IMR-90 (cell line): ENCODE measurements around the gene TMEM117. TPM values are rescaled to one million over a fixed set of nuclear protein-coding genes. Genes with fewer than 3 reads are reported as not detected.

Experiments used
- ATAC-seq: fragments of 200-7000 bp; cut with Tn5 transposase; 2 replicates; pipeline ENCODE4 v1.9.1; 2020; ENCODE audit warnings: low read depth, mild to moderate bottlenecking, moderate library complexity
- BruUV-seq: library from RNA; stranded (reverse); fragments of 400-500 nt; replicated peaks from 2 replicates; lab custom pipeline; 2021; lab: Mats Ljungman, UMichigan
- CTCF ChIA-PET: fragments of 300-600 bp; formaldehyde crosslinking; extraction: SDS; loops from one replicate; lab custom pipeline; 2021; ENCODE audit warnings: antibody characterized with exemption; lab: Yijun Ruan, JAX
- POLR2A ChIA-PET: fragments of 300-600 bp; sonication (Branson Sonifier 250); formaldehyde crosslinking; loops from one replicate; lab custom pipeline; 2022; ENCODE audit warnings: antibody characterized with exemption; ENCODE audit not compliant: unreplicated experiment; lab: Charles Lee
- DNase-seq: peaks from one replicate; pipeline ENCODE4 v3.0.0; 2013
- H2AFZ ChIP-seq: replicated peaks from 2 replicates; pipeline ENCODE3; 2013; ENCODE audit warnings: low read length, mild to moderate bottlenecking; ENCODE audit not compliant: poor library complexity
- H2AK5ac ChIP-seq: 2 replicates; pipeline ENCODE4 v1.6.1; 2013; ENCODE audit warnings: low read depth, low read length, inconsistent platforms
- H2AK9ac ChIP-seq: replicated peaks from 2 replicates; pipeline ENCODE3; 2013; ENCODE audit warnings: mild to moderate bottlenecking, low read depth, low read length, moderate library complexity; ENCODE audit not compliant: poor library complexity
- H2BK120ac ChIP-seq: 2 replicates; pipeline ENCODE4 v1.6.1; 2013; ENCODE audit warnings: low read depth, low read length, inconsistent platforms
- H2BK15ac ChIP-seq: 3 replicates; pipeline ENCODE4 v1.6.1; 2013; ENCODE audit warnings: low read depth, low read length, inconsistent platforms
- H2BK20ac ChIP-seq: 2 replicates; pipeline ENCODE4 v1.6.1; 2013; ENCODE audit warnings: low read depth, mild to moderate bottlenecking, inconsistent platforms, low read length, moderate library complexity
- H2BK5ac ChIP-seq: 2 replicates; pipeline ENCODE4 v1.6.1; 2013; ENCODE audit warnings: mild to moderate bottlenecking, low read depth, low read length, inconsistent platforms; ENCODE audit not compliant: poor library complexity, severe bottlenecking
- H3K14ac ChIP-seq: replicated peaks from 2 replicates; pipeline ENCODE4 v1.6.1; 2013; ENCODE audit warnings: low read depth, low read length, inconsistent platforms
- H3K18ac ChIP-seq: 2 replicates; pipeline ENCODE4 v1.6.1; 2013; ENCODE audit warnings: low read depth, low read length, control low read depth
- H3K23ac ChIP-seq: 2 replicates; pipeline ENCODE4 v1.6.1; 2013; ENCODE audit warnings: low read depth, low read length, inconsistent platforms
- H3K27ac ChIP-seq: 2 replicates; pipeline ENCODE4 v1.5.1; 2013; ENCODE audit warnings: mild to moderate bottlenecking, control low read depth, low read length; ENCODE audit not compliant: insufficient read depth
- H3K27me3 ChIP-seq: 2 replicates; pipeline ENCODE4 v1.6.1; 2013; ENCODE audit warnings: low read length; ENCODE audit not compliant: control insufficient read depth, insufficient read depth
- H3K36me3 ChIP-seq: 2 replicates; pipeline ENCODE4 v1.6.1; 2013; ENCODE audit warnings: low read length, mixed read lengths; ENCODE audit not compliant: control insufficient read depth, insufficient read depth
- H3K4ac ChIP-seq: 2 replicates; pipeline ENCODE4 v1.6.1; 2013; ENCODE audit warnings: low read depth, low read length, inconsistent platforms
- H3K4me1 ChIP-seq: 2 replicates; pipeline ENCODE4 v1.6.1; 2013; ENCODE audit warnings: low read length, mixed read lengths; ENCODE audit not compliant: control insufficient read depth, insufficient read depth
- H3K4me2 ChIP-seq: 2 replicates; pipeline ENCODE4 v1.6.1; 2013; ENCODE audit warnings: low read depth, mild to moderate bottlenecking, control low read depth, low read length, moderate library complexity
- H3K4me3 ChIP-seq: 2 replicates; pipeline ENCODE4 v1.5.1; 2013; ENCODE audit warnings: low read depth, mild to moderate bottlenecking, control low read depth, low read length, moderate library complexity; ENCODE audit not compliant: insufficient read depth
- H3K56ac ChIP-seq: 2 replicates; pipeline ENCODE4 v1.6.1; 2013; ENCODE audit warnings: low read length, inconsistent platforms; ENCODE audit not compliant: insufficient read depth; ENCODE audit errors: extremely low read depth
- H3K79me1 ChIP-seq, 2 experiments: 2 replicates each; pipeline ENCODE4 v1.6.1; 2013; ENCODE audit warnings: low read length in 2 of 2, inconsistent platforms in 1 of 2, low read depth in 1 of 2
- H3K9ac ChIP-seq: 2 replicates; pipeline ENCODE4 v1.6.1; 2013; ENCODE audit warnings: low read depth, low read length, control low read depth
- H3K9me1 ChIP-seq: 2 replicates; pipeline ENCODE4 v1.6.1; 2013; ENCODE audit warnings: low read length, inconsistent platforms; ENCODE audit not compliant: insufficient read depth
- H3K9me3 ChIP-seq: 2 replicates; pipeline ENCODE4 v1.6.1; 2013; ENCODE audit warnings: low read length; ENCODE audit not compliant: control insufficient read depth, insufficient read depth
- H4K20me1 ChIP-seq: 2 replicates; pipeline ENCODE4 v1.6.1; 2013; ENCODE audit warnings: low read length, inconsistent platforms; ENCODE audit not compliant: insufficient read depth
- H4K5ac ChIP-seq: 2 replicates; pipeline ENCODE4 v1.6.1; 2013; ENCODE audit warnings: mild to moderate bottlenecking, low read depth, low read length, control low read depth
- H4K8ac ChIP-seq, 2 experiments: 2 replicates each; pipeline ENCODE4 v1.6.1; 2013; ENCODE audit warnings: low read depth in 2 of 2, low read length in 2 of 2, control low read depth in 1 of 2, inconsistent platforms in 1 of 2
- H4K91ac ChIP-seq: 2 replicates; pipeline ENCODE4 v1.6.1; 2013; ENCODE audit warnings: low read depth, low read length, inconsistent platforms; ENCODE audit not compliant: insufficient read depth
- CEBPB ChIP-seq: IDR thresholded peaks from 2 replicates; pipeline ENCODE4 v1.6.1; 2012; ENCODE audit warnings: low read depth, low read length, improper control_type of control experiment
- ELK1 ChIP-seq: fragments of 150-350 bp; IDR thresholded peaks from 2 replicates; pipeline ENCODE4 v1.6.1; 2016; ENCODE audit warnings: low read depth, mild to moderate bottlenecking, low read length, moderate library complexity, borderline replicate concordance
- MAZ ChIP-seq: IDR thresholded peaks from 2 replicates; pipeline ENCODE4 v1.6.1; 2012; ENCODE audit warnings: low read depth, mild to moderate bottlenecking, low read length, improper control_type of control experiment, moderate library complexity, borderline replicate concordance
- NFE2L2 ChIP-seq: fragments of 150-350 bp; IDR thresholded peaks from 2 replicates; pipeline ENCODE4 v1.6.1; 2016; ENCODE audit warnings: low read depth, mild to moderate bottlenecking, low read length
- POLR2A ChIP-seq: IDR thresholded peaks from 2 replicates; pipeline ENCODE4 v1.6.1; 2012; ENCODE audit warnings: mild to moderate bottlenecking, low read depth, low read length
- RAD21 ChIP-seq: IDR thresholded peaks from 2 replicates; pipeline ENCODE4 v1.6.1; 2012; ENCODE audit warnings: low read length, improper control_type of control experiment
- RCOR1 ChIP-seq: IDR thresholded peaks from 2 replicates; pipeline ENCODE4 v1.6.1; 2012; ENCODE audit warnings: mild to moderate bottlenecking, low read length, improper control_type of control experiment; ENCODE audit not compliant: insufficient replicate concordance
- RFX5 ChIP-seq: IDR thresholded peaks from 2 replicates; pipeline ENCODE4 v1.8.0; 2012; ENCODE audit warnings: low read depth, mild to moderate bottlenecking, low read length, moderate library complexity
- SMC3 ChIP-seq: fragments of 150-350 bp; IDR thresholded peaks from 2 replicates; pipeline ENCODE4 v1.6.1; 2016; ENCODE audit warnings: low read depth, mild to moderate bottlenecking, antibody characterized with exemption, low read length, moderate library complexity
- WGBS, 2 experiments: methylation state at CpG; one replicate each; pipeline versions ENCODE4 v1.1.5 to v1.1.7; 2013; ENCODE audit warnings: missing lambda C conversion rate in 2 of 2; ENCODE audit not compliant: insufficient read length in 1 of 2; ENCODE audit errors: extremely low coverage in 2 of 2; 5-methylcytosine and 5-hydroxymethylcytosine counted together
- dilution Hi-C: fragments of 300-500 bp; cut with HindIII; formaldehyde crosslinking; loops from one replicate; pipeline ENCODE4 v1.14.3; 2018; ENCODE audit warnings: low sequenced_read_pairs; ENCODE audit not compliant: unreplicated experiment
- in situ Hi-C: fragments of 300-500 bp; cut with MboI; formaldehyde crosslinking; loops from 3 replicates; pipeline ENCODE4 v1.14.3; 2019; ENCODE audit warnings: low sequenced_read_pairs, inconsistent platforms, mixed read lengths
- intact Hi-C: fragments of 100-400 bp; cut with micrococcal nuclease; formaldehyde crosslinking; loops from 2 replicates; pipeline ENCODE4 v1.10.0; 2022
- polyA plus RNA-seq, 3 experiments: library from polyadenylated mRNA; depleted of rRNA; stranded (reverse); fragments of >200 nt; gene quantifications; 2 replicates each; pipeline ENCODE4 v1.2.3, GENCODE V29; 2012; ENCODE audit warnings: low replicate concordance in 1 of 3
- total RNA-seq: library from RNA; depleted of rRNA; stranded (reverse); fragments of >200 nt; gene quantifications from 2 replicates; pipeline ENCODE4 v1.2.3, GENCODE V29; 2012

Gene TMEM117
- total and polyA plus RNA-seq, 2 of the 4 experiments (the other 2 are of a cell fraction) = 8.7 to 21.0 TPM

DNA sequence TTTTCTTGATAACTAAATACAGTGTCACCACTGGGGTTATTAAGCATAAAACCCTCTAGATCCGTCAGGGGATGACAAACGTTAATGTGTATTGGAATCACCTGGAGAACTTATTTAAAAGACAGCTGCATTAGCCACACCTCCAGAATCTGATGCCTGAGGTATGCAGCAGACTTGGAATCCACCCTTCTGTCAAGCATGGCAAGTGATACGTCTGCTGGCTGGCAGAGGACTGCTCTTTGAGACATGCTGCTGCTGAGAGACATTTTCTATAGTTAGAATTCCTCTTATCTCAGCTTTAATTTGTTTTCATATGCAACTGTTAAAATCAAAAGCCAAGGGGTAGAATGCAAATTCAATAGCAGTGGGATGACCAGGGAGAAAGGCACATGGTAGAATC is 544.0 kb downstream of the TMEM117 start:
- in situ Hi-C loops (no loop called here), intact Hi-C loops (no loop called here), dilution Hi-C loops (no loop called here)
- H3K18ac ChIP-seq = no peak overlapping the region
- H3K14ac ChIP-seq = no peak overlapping the region
- no peak overlapping the region for H2BK15ac ChIP-seq
- H2BK120ac ChIP-seq = no peak overlapping the region
- no peak overlapping the region for H2AFZ ChIP-seq
- no peak overlapping the region for H3K4me2 ChIP-seq
- H2BK5ac ChIP-seq = no peak overlapping the region
- no peak overlapping the region for H3K4ac ChIP-seq
- no peaks in the 10 kb centered on the region for H3K9me1 ChIP-seq
- ChIA-PET CTCF (interaction anchor here (2.0 kb wide), 1 partner anchor 11 kb away, joined by 7 read pairs; no protein-coding TSS in a partner anchor), POLR2A (no interaction called here)
- H3K9ac ChIP-seq = no peak overlapping the region
- no peaks in the 10 kb centered on the region for H3K9me3 ChIP-seq
- no peak overlapping the region for H2BK20ac ChIP-seq
- no peak overlapping the region for H3K4me3 ChIP-seq
- H2AK5ac ChIP-seq = no peak overlapping the region
- no peak overlapping the region for H3K23ac ChIP-seq
- H3K4me1 ChIP-seq = no peaks in the 10 kb centered on the region
- H4K20me1 ChIP-seq = no peaks in the 10 kb centered on the region
- WGBS, 2 experiments = no CpG with 5 or more reads among the region's 3 CpGs
- no peak for DNase-seq
- H4K8ac ChIP-seq = no peak overlapping the region
- ATAC-seq = no peak
- no peak overlapping the region for H4K5ac ChIP-seq
- H2AK9ac ChIP-seq = no peak overlapping the region
- H3K27ac ChIP-seq = no peak overlapping the region
- no TSS peak for BruUV-seq
- H3K36me3 ChIP-seq = no peaks in the 10 kb centered on the region
- no peaks in the 10 kb centered on the region for H3K79me1 ChIP-seq
- no peak overlapping the region for H3K56ac ChIP-seq
- no peak for TF ChIP-seq RFX5
- no peak for TF ChIP-seq POLR2A
- TF ChIP-seq SMC3 = no peak
- TF ChIP-seq RAD21 = no peak
- TF ChIP-seq ELK1 = no peak
- no peak for TF ChIP-seq NFE2L2
- no peak for TF ChIP-seq CEBPB
- TF ChIP-seq MAZ = no peak
- no peak for TF ChIP-seq RCOR1
- no peaks in the 10 kb centered on the region for H3K27me3 ChIP-seq
- no peak overlapping the region for H4K91ac ChIP-seq
